ENCODE results near the gene NEFH. TPM values are rescaled to one million over a fixed set of nuclear protein-coding genes. Genes with fewer than 3 reads are reported as not detected.

The NEFH gene
- total and polyA plus RNA-seq, 2 experiments from 2014 or later, result 1.8 to 2.4 TPM

DNA sequence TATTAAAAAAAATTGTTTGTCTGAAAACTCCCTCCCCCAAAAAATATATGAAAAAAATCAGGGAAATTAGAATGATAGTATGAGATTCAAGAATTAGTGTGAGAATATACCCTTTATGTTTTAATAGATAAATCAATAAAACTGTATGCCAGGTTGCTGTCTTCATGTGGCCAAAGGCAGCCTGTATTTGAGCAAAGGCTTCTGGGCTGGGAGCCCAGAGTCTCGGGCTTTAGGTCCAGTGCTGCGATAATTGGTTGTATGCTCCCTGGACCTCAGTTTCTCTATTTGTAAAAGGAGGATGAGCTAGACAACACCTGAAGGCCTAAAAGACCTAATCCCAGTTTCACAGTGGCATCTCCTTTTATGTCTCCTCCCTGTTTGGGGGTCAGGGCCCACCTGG is 43.7 kb downstream of the NEFH start:
- DNase-seq (ENCODE audit: low read depth in 1 of 2, low spot score in 1 of 2), result no peak
- Histone ChIP-seq H3K4me1 (ENCODE audit: low read depth) (no peaks in the 10 kb centered on the region), H3K27ac (no peak overlapping the region), H3K36me3 (peaks cover 58% of the 10 kb centered on the region), H3K27me3 (no peaks in the 10 kb centered on the region), H3K9me3 (ENCODE audit: low read depth) (no peaks in the 10 kb centered on the region), H3K4me3 (no peak overlapping the region)
- TF ChIP-seq, protein P1, sequence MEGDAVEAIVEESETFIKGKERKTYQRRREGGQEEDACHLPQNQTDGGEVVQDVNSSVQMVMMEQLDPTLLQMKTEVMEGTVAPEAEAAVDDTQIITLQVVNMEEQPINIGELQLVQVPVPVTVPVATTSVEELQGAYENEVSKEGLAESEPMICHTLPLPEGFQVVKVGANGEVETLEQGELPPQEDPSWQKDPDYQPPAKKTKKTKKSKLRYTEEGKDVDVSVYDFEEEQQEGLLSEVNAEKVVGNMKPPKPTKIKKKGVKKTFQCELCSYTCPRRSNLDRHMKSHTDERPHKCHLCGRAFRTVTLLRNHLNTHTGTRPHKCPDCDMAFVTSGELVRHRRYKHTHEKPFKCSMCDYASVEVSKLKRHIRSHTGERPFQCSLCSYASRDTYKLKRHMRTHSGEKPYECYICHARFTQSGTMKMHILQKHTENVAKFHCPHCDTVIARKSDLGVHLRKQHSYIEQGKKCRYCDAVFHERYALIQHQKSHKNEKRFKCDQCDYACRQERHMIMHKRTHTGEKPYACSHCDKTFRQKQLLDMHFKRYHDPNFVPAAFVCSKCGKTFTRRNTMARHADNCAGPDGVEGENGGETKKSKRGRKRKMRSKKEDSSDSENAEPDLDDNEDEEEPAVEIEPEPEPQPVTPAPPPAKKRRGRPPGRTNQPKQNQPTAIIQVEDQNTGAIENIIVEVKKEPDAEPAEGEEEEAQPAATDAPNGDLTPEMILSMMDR (IDR thresholded peaks at IDR 0.05; ENCODE audit: low read depth, low read length), result no peak

DNA sequence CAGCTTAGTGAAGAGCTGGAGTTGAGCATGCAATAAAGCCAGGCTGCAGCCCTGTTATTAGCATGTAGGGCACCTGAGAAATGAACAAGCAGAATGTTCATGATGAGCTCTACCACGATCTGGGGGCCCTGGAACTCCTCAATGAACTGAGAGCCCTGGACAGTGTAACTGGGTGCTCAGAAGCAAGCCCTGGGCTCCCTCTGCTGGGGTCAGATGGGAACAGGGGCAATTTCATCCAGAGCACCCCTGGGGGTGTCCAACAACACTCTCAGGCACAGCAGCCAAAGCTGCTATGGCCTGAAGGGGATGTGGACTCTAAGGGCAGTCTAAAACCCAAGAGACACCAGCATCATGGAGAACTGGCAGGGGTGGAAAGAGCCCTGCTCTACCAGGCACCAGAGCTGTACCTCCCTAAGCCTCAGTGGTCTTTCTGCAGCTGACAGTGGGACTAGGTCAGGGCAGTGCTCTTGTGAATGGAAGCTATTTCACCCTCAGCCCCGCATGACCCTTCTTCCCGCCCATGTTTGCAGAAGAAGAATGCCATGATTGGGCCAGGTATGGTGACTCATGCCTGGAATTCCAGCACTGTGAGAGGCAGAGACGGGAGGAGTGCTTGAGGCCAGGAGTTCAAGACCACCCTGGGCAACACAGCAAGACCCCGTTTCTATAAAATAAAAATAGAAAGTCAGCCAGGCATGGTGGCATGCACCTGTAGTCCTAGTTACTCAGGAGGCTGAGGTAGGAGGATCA is 44.6 kb downstream of the NEFH start:
- DNase-seq (ENCODE audit: low read depth in 1 of 2, low spot score in 1 of 2), result peak; percentile 38 to 55
- no peaks in the 10 kb centered on the region for H3K4me1 ChIP-seq (ENCODE audit: low read depth)
- no peaks in the 10 kb centered on the region for H3K9me3 ChIP-seq (ENCODE audit: low read depth)
- H3K27ac ChIP-seq, result no peak overlapping the region
- peaks cover 58% of the 10 kb centered on the region for H3K36me3 ChIP-seq
- no peaks in the 10 kb centered on the region for H3K27me3 ChIP-seq
- no peak overlapping the region for H3K4me3 ChIP-seq
- TF ChIP-seq, protein P1 (IDR thresholded peaks at IDR 0.05; ENCODE audit: low read depth, low read length), result peak; percentile 43

DNA sequence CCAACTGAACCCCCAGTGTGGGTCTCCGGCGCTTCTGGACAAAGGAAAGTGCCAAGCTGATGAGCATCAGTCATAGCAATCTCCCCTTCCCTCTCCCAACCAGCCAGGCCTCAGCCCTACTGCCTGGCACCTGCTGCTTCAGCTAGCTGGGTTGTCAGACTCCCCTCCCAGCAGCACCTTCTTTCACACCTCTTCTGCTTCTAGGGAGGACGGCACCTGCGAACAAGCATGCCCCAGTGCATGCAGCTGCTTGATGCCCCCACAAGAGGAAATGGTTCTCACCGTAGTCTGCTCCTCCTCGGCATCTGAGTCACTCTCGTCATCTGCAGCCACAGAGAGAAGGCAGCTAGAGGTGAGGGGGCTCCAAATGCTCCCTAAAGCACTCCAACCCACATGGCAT is 48.1 kb downstream of the NEFH start:
- H3K4me1 ChIP-seq (ENCODE audit: low read depth), result no peaks in the 10 kb centered on the region

DNA sequence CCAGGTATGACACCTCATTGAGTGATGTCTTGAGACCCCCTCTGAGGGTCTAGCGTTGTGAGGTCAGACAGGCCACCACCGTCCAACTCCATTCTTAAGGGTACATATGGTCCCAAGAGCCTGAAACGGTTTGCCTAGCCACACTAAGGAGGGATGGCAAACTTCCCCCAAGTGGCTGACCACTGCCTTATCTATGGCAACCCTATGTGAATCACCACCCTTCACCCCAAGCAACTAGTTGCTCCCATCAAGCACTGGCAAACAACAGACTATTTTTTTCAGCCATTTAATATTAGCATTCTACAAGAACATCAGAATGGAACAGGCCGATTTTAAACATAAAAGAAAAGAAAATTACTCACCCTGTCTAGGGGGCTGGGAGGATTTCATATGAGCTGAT is 50.7 kb downstream of the NEFH start:
- peaks cover 54% of the 10 kb centered on the region for H3K36me3 ChIP-seq
- TF ChIP-seq, protein P1 (IDR thresholded peaks at IDR 0.05; ENCODE audit: low read depth, low read length), result no peak

More for the DNA sequence above, 48.1 kb downstream of the NEFH start:
- Histone ChIP-seq H3K27ac (no peak overlapping the region), H3K36me3 (peaks cover 52% of the 10 kb centered on the region), H3K27me3 (no peaks in the 10 kb centered on the region), H3K4me3 (no peak overlapping the region), H3K9me3 (ENCODE audit: low read depth) (no peaks in the 10 kb centered on the region)
- TF ChIP-seq, protein P1 (IDR thresholded peaks at IDR 0.05; ENCODE audit: low read depth, low read length), result no peak
- DNase-seq (ENCODE audit: low read depth in 1 of 2, low spot score in 1 of 2), result no peak

DNA sequence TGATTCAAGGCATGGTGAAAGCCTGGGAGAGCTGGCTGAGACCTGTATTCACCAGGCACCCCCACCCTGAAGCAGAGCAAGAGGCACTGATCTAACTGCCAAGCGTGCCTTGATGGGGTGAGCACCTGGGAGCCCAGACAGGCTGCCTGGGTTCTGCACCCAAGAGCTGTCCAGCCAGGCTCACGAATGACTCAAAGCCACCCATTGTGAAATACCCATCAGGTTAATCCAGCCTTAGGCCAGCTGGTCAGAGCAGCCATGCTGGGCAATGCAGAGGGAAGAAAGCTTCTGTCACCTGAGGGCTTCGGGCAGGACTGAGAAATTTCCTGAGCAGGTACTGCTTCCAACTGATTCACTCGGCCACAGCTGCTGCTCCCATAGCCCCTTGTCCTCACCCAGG is 51.4 kb downstream of the NEFH start:
- DNase-seq (ENCODE audit: low read depth in 1 of 2, low spot score in 1 of 2), result no peak
- H3K4me1 ChIP-seq (ENCODE audit: low read depth), result no peaks in the 10 kb centered on the region
- H3K4me3 ChIP-seq, result no peak overlapping the region
- H3K27me3 ChIP-seq, result no peaks in the 10 kb centered on the region
- H3K36me3 ChIP-seq, result peaks cover 56% of the 10 kb centered on the region
- no peak overlapping the region for H3K27ac ChIP-seq
- TF ChIP-seq, protein P1 (IDR thresholded peaks at IDR 0.05; ENCODE audit: low read depth, low read length), result no peak
- H3K9me3 ChIP-seq (ENCODE audit: low read depth), result no peaks in the 10 kb centered on the region

More for the DNA sequence above, 50.7 kb downstream of the NEFH start:
- Histone ChIP-seq H3K4me1 (ENCODE audit: low read depth) (no peaks in the 10 kb centered on the region), H3K4me3 (no peak overlapping the region), H3K9me3 (ENCODE audit: low read depth) (no peaks in the 10 kb centered on the region), H3K27me3 (no peaks in the 10 kb centered on the region), H3K27ac (no peak overlapping the region)
- DNase-seq (ENCODE audit: low read depth in 1 of 2, low spot score in 1 of 2), result no peak
